GM13976 (cell line): ENCODE data around the gene DENND2D.

Source experiments
- DNase-seq: peaks from one replicate; pipeline ENCODE4 v3.0.0; 2012; ENCODE audit warnings: low spot score
- in situ Hi-C: fragments of 300-500 bp; cut with MboI; formaldehyde crosslinking; loops from one replicate; pipeline ENCODE4 v1.12.0; 2022; ENCODE audit warnings: low sequenced_read_pairs, mixed read lengths, inconsistent platforms; ENCODE audit not compliant: unreplicated experiment
- TF ChIP-seq, protein P1 (sequence below): IDR thresholded peaks from 2 replicates; pipeline ENCODE4 v1.5.1; 2012; ENCODE audit warnings: borderline replicate concordance, mild to moderate bottlenecking; ENCODE audit not compliant: insufficient read depth; ENCODE audit errors: extremely low read depth, missing control alignments, control extremely low read depth

Gene DENND2D

DNA sequence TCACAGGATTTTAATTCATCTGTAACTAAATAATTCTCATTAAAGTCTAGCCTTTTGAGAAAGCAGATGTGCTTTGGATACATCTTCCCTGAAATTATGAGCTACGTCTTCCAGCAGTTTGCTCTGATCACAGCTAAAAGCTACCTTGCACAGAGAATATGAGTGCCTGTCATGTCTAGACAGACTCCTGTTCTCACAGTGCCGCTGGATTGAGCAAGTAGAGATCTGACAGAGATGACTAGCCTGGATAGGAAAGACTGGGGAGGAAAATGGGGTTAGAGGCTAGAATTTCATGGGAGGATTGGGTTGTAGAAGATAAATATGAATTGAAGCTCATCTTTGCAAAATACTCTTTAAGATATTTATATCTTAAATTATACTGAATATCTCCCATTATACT lies 36.3 kb downstream of the DENND2D start:
- in situ Hi-C loops: no loop called here
- TF ChIP-seq, protein P1, sequence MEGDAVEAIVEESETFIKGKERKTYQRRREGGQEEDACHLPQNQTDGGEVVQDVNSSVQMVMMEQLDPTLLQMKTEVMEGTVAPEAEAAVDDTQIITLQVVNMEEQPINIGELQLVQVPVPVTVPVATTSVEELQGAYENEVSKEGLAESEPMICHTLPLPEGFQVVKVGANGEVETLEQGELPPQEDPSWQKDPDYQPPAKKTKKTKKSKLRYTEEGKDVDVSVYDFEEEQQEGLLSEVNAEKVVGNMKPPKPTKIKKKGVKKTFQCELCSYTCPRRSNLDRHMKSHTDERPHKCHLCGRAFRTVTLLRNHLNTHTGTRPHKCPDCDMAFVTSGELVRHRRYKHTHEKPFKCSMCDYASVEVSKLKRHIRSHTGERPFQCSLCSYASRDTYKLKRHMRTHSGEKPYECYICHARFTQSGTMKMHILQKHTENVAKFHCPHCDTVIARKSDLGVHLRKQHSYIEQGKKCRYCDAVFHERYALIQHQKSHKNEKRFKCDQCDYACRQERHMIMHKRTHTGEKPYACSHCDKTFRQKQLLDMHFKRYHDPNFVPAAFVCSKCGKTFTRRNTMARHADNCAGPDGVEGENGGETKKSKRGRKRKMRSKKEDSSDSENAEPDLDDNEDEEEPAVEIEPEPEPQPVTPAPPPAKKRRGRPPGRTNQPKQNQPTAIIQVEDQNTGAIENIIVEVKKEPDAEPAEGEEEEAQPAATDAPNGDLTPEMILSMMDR: no peak

DNA sequence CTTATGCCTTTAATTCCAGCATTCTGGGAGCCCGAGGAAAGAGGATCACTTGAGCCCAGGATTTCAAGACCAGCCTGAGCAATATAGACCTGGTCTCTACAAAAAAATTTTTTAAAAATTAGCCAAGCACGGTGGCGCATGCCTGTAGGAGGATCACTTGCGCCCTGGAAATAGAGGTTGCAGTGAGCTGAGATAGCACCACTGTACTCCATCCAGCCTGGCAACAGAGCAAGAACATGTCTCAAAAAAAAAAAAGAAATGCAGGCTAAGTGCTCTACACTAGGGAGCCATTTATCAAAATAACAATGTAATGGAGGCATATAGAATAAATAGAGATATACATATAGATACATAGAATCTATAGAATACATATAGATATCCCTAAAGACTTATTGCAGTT lies 37.1 kb downstream of the DENND2D start:
- no peak for DNase-seq
- in situ Hi-C loops: no loop called here
- TF ChIP-seq, protein P1: no peak

More for the DNA sequence above, 36.3 kb downstream of the DENND2D start:
- DNase-seq: no peak

DNA sequence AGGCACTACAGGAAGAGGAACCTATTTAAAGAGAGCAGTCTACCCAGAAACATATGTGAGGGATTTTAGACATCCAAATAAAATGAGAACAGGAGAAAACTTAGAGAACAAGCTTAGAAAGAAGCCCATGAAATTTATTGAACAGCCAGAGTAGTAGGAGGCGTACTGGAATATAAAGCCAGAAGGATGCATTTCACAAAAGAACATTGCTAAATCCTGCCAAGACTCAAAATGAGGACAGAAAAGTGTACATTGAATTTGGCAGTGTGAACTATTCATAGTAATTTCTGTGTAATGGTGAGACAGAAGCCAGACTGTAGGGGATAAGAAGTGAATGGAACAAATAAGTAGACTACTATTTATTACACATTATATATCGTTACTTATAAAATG lies 38.0 kb downstream of the DENND2D start:
- TF ChIP-seq, protein P1: no peak
- DNase-seq: no peak
- in situ Hi-C loops: no loop called here

DNA sequence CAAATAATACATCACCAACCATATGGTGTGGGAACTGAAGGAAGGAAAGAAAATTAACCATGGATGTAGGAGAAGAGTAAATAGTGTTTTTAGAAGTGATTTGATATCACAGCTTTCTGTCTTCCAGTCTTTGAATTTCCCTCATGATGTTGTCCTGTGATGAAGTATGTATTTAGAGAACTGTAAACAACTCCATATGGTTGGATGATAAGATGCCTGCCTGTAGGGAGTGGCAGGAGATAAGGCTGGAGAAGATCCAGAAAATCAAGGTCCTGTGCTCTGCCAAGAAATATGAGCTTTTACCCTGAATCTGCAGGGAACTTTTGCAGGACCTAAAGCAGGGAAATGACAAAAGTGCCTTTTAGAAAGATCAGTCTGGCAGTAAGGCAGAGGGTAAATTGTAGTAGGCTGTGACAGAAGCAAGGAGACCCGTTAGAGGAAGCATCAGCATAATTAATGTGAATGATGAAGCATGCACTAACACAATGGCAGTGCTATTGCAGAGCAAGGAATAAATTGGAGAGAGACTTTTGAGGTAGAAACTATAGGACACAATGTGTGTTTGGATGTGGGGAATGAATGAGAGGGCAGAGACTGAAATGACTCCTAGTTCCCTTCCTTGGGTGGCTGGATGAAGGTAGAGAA lies 38.5 kb downstream of the DENND2D start:
- in situ Hi-C loops: no loop called here
- TF ChIP-seq, protein P1: no peak
- DNase-seq: no peak

DNA sequence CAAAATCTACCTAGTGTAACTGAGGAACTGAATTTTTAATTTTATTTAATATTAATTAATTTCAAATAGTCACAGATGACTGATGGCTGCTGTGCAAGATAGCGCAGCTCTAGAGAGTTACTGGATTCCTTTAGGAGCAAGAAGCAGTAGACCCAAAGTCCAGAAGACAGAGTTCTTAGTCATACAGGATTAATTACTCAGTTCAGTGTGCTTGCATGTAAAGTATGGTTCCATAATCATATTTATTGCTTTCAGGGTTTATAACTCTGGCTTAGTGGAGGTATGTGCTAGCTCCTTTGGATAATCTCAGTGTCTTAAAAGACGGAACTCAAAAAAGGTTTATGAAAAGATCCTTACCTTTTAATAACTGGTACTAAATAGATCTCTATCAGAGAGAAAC lies 43.0 kb downstream of the DENND2D start:
- no peak for DNase-seq
- TF ChIP-seq, protein P1: no peak
- in situ Hi-C loops: no loop called here

DNA sequence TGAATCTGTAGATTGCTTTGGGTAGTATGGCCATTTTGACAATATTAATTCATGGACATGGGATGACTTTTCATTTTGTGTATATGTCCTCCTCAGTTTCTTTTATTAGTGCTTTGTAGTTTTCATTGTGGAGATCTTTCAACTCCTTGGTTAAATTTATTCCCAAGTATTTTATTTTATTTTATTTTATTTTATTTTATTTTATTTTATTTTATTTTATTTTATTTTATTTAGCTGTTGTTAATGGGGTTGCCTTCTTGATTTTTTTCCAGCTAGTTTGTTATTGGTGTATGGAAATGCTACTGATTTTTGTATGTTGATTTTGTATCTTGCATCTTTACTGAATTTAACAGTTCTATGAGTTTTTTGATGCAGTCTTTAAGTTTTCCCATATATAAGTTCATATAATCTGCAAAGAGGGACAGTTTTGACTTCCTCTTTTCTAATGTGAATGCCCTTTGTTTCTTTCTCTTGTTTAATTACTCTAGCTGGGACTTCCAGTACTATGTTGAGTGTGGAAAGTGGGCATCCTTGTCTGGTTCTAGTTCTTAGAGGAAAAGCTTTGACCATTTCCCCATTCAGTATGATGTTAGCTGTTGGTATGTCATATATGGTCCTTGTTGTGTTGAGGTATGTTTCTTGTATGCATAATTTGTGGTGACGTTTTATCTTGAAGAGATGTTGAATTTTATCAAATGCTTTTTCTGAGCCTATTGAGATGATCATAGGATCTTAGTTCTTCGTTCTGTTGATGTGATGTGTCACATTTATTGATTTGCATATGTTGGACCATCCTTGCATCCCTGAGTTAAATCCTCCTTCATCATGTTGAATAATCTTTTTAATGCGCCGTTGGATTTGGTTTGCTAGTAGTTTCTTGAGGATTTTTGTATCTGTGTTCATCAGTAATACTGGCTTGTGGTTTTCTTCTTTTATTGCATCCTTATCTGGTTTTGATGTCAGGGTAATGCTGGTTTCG lies 46.1 kb downstream of the DENND2D start:
- TF ChIP-seq, protein P1: no peak
- in situ Hi-C loops: no loop called here
- DNase-seq: no peak
